ENCODE data around the gene HAUS7.

GRCh38 chrX:153408871-153409351 is 61.5 kb downstream of the HAUS7 start:
- TF ChIP-seq POLR2AphosphoS5 (IDR thresholded peaks at IDR 0.05; ENCODE audit: low read depth, low read length) (no peak), EZH2phosphoT487 (IDR thresholded peaks at IDR 0.05; ENCODE audit: borderline replicate concordance) (no peak), REST (IDR thresholded peaks at IDR 0.05; ENCODE audit: low read depth) (no peak), ELF1 (IDR thresholded peaks at IDR 0.05; ENCODE audit: borderline replicate concordance, low read depth) (no peak), CTCF (IDR thresholded peaks at IDR 0.05 in 2 of 3, conservative IDR thresholded peaks at IDR 0.05 in 1 of 3; ENCODE audit: borderline replicate concordance in 1 of 3, insufficient read depth in 1 of 3, low read depth in 2 of 3, low read length in 2 of 3) (no peak), MAX (IDR thresholded peaks at IDR 0.05) (no peak), ZBTB33 (IDR thresholded peaks at IDR 0.05; ENCODE audit: extremely low read depth, insufficient replicate concordance, low read length) (no peak), ZFX (IDR thresholded peaks at IDR 0.05) (no peak), POLR2A (IDR thresholded peaks at IDR 0.05; ENCODE audit: borderline replicate concordance, extremely low read depth, insufficient read depth, insufficient read length) (no peak), SIN3A (IDR thresholded peaks at IDR 0.05; ENCODE audit: low read depth) (no peak), EZH2 (IDR thresholded peaks at IDR 0.05) (no peak), CEBPB (IDR thresholded peaks at IDR 0.05; ENCODE audit: low read depth) (no peak), YY1 (IDR thresholded peaks at IDR 0.05; ENCODE audit: extremely low read depth, insufficient replicate concordance, low read depth, low read length) (no peak)

Measured in HCT116 (cell line).